Sigmoid colon (tissue), 7 donors: ENCODE results near the gene TXN2. TPM values are rescaled to one million over a fixed set of nuclear protein-coding genes. Genes with fewer than 3 reads are reported as not detected.
"Not testable (repeated sequence)": the region's sequence is repeated elsewhere in the genome, so short reads cannot be mapped to it uniquely, and the experiment has no call there.

Experiments used
- DNase-seq: peaks from one replicate; pipeline ENCODE4 v3.0.0-alpha.2; 2019
- H3K27ac ChIP-seq, 4 donors: fragments of 200-600 bp; sonication (generic); one replicate each; pipeline ENCODE4 v1.5.1; 2016 to 2019; ENCODE audit warnings: mild to moderate bottlenecking in 1 of 4
- H3K27me3 ChIP-seq, 3 donors: fragments of 200-600 bp; sonication (generic); one replicate each; pipeline ENCODE4 v1.5.1; 2019; ENCODE audit warnings: mild to moderate bottlenecking in 1 of 3
- H3K36me3 ChIP-seq, 4 donors: fragments of 200-600 bp; sonication (generic); one replicate each; pipeline ENCODE4 v1.5.1; 2016 to 2019
- H3K4me1 ChIP-seq, 4 donors: fragments of 200-600 bp; sonication (generic); one replicate each; pipeline ENCODE4 v1.5.1; 2017 to 2019
- H3K4me3 ChIP-seq, 4 donors: fragments of 200-600 bp; sonication (generic); one replicate each; pipeline ENCODE4 v1.5.1; 2017 to 2019; ENCODE audit warnings: mild to moderate bottlenecking in 2 of 4, moderate library complexity in 1 of 4
- H3K9me3 ChIP-seq, 4 donors: fragments of 200-600 bp in 3 of 4; sonication (generic) in 3 of 4; one replicate each; pipeline versions ENCODE4 v1.5.1 to v1.6.1; 2013 to 2019
- EP300 ChIP-seq, 4 donors: sonication (generic); formaldehyde crosslinking; IDR thresholded peaks; one replicate each; pipeline ENCODE4 v1.6.1; 2017; ENCODE audit warnings: antibody characterized with exemption in 4 of 4
- POLR2A ChIP-seq, 2 donors: fragments of 450-650 bp; IDR thresholded peaks; one replicate each; pipeline ENCODE4 v1.6.1; 2016; ENCODE audit warnings: antibody characterized with exemption in 2 of 2, mild to moderate bottlenecking in 2 of 2, moderate library complexity in 2 of 2
- POLR2AphosphoS5 ChIP-seq, 4 donors: sonication (generic); formaldehyde crosslinking; IDR thresholded peaks; one replicate each; pipeline ENCODE4 v1.6.1; 2017; ENCODE audit warnings: antibody characterized with exemption in 4 of 4
- WGBS, 2 donors: extraction: QIAGEN DNeasy Blood & Tissue Kit; methylation state at CpG; one replicate each; pipeline ENCODE4 v1.1.7; 2013; 5-methylcytosine and 5-hydroxymethylcytosine counted together
- intact Hi-C: fragments of 100-400 bp; cut with DNase I; formaldehyde crosslinking; loops from one replicate; pipeline ENCODE4 v1.15.1; 2023
- polyA plus RNA-seq, 3 donors: library from polyadenylated mRNA; stranded (reverse); fragments of 200-250 nt; gene quantifications; one replicate each; pipeline ENCODE4 v1.2.3, GENCODE V29; 2013
- total RNA-seq, 4 donors: library from RNA; depleted of rRNA; stranded (reverse); fragments of >200 nt; gene quantifications; one replicate each; pipeline ENCODE4 v1.1.0, GENCODE V29; 2016
- TF ChIP-seq, protein P1 (sequence below), 4 experiments: fragments of 450-650 bp in 3 of 4; fragments of 200-600 bp in 1 of 4; IDR thresholded peaks; one replicate each; pipeline ENCODE4 v1.5.1; 2016 to 2019; ENCODE audit warnings: antibody characterized with exemption in 4 of 4, mild to moderate bottlenecking in 3 of 4, moderate library complexity in 2 of 4
- donor health status: healthy with polysubstance abuse.
- donor health status: Bipolar disorder and iron deficiency.
- donor health status: healthy.

TXN2 gene
- total and polyA plus RNA-seq, 7 donors, result 43.2 to 181 (median 72.2) TPM

DNA sequence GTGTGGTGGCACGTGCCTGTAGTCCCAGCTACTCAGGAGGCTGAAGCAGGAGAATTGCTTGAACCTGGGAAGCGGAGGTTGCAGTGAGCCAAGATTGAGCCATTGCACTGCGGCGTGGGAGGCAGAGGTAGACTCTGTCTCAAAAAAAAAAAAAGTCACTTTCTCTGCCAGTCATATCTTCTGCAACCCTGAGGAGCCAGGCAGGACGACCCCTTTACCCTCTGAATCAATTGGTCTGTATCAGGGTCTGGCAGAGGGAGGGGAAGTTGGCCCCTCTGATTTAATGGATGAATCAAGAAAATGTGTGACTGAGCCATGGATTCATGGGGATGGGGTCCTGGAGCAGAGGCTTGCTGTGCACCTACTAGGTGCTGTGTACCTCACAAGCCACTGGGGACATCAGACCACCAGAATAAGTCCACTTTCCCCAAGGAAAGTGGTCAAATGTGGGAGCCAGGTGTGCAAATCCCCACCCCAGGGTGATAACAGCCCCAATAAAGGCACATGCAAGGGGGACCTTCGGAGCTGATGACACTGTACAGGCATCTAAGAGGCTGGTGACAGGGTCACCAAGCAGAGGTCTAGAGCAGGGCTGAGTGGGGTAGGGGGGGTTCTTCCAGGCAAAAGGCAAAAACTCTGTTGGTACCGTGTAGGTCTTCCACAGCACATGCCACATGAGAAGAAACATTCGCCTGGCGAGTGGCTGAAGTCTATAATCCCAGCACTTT, 29.0 kb downstream of the TXN2 start:
- Histone ChIP-seq H3K36me3 (no peaks in the 10 kb centered on the region), H3K4me1 (peaks cover 0 to 65% (median 58%) of the 10 kb centered on the region in 4 donors), H3K27me3 (no peaks in the 10 kb centered on the region), H3K4me3 (no peak overlapping the region), H3K27ac (peak overlapping the region; percentile 92 to 98 (median 96)), H3K9me3 (no peaks in the 10 kb centered on the region)
- intact Hi-C loops, result no loop called here
- no peak for DNase-seq
- WGBS, 2 donors, result 45 to 60% methylated on average over 9 of the region's 9 CpGs
- no peak for TF ChIP-seq EP300 (IDR thresholded peaks at IDR 0.05)
- no peak for TF ChIP-seq POLR2A (IDR thresholded peaks at IDR 0.05)
- TF ChIP-seq POLR2AphosphoS5 (IDR thresholded peaks at IDR 0.05), result no peak
- TF ChIP-seq, protein P1, sequence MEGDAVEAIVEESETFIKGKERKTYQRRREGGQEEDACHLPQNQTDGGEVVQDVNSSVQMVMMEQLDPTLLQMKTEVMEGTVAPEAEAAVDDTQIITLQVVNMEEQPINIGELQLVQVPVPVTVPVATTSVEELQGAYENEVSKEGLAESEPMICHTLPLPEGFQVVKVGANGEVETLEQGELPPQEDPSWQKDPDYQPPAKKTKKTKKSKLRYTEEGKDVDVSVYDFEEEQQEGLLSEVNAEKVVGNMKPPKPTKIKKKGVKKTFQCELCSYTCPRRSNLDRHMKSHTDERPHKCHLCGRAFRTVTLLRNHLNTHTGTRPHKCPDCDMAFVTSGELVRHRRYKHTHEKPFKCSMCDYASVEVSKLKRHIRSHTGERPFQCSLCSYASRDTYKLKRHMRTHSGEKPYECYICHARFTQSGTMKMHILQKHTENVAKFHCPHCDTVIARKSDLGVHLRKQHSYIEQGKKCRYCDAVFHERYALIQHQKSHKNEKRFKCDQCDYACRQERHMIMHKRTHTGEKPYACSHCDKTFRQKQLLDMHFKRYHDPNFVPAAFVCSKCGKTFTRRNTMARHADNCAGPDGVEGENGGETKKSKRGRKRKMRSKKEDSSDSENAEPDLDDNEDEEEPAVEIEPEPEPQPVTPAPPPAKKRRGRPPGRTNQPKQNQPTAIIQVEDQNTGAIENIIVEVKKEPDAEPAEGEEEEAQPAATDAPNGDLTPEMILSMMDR (IDR thresholded peaks at IDR 0.05), result no peak

DNA sequence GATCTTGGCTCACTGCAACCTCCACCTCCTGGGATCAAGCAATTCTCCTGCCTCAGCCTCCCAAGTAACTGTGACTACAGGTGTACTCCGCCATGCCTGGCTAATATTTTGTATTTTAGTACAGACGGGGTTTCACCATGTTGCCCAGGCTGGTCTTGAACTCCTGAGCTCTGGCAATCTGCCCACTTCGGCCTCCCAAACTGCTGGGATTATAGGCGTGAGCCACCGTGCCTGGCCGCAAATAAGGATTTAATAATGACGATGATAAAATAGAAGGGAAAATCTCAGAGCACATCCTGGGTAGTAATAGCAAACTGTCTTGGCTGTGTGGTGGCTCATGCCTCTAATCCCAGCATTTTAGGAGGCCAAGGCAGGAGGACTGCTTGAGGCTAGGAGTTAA, 30.5 kb downstream of the TXN2 start:
- WGBS, 2 donors, result 86 to 94% methylated on average over 7 of the region's 7 CpGs

DNA sequence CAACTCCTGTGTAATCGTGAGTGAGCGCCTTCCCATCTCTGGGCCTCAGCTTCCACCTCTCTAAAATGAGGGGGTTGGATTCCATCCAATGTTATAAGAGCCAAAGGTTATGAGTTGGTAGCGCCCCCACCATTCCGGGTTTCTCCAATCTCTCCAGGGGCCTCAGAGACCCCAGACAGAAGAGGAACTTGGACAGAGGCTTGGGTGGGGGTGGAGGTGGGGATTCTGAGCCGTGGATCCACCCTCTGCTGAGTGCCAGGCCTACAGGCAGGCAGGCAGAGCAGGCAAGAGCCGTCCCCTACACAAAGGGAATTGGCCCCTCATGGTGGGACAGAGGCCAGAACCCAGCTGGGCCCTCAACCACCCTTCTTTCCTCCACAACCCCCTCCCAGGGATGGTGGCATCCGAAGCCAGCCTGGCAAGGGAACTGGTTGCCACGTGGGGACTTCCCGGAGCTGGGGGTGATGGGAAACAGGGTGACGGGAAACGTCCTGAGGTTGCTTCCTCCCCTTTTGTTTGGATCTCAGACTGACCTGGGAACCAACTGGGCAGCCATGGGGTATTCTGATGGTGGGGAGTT, 31.8 kb downstream of the TXN2 start:
- Histone ChIP-seq H3K27me3 (no peaks in the 10 kb centered on the region), H3K36me3 (no peaks in the 10 kb centered on the region), H3K4me1 (peaks cover 0 to 59% (median 49%) of the 10 kb centered on the region in 4 donors), H3K27ac (peak overlapping the region; percentile 52 to 98 (median 74)), H3K4me3 (no peak overlapping the region), H3K9me3 (no peaks in the 10 kb centered on the region)
- 73 to 75% methylated on average over 11 of the region's 11 CpGs for WGBS, 2 donors
- intact Hi-C loops, result no loop called here
- TF ChIP-seq POLR2AphosphoS5 (IDR thresholded peaks at IDR 0.05) (peak in 2 of 4 donors; percentile 7 to 29), EP300 (IDR thresholded peaks at IDR 0.05) (no peak)
- DNase-seq, result no peak

More for the DNA sequence above, 30.5 kb downstream of the TXN2 start:
- DNase-seq, H3K4me3 ChIP-seq, H3K9me3 ChIP-seq, H3K36me3 ChIP-seq, H3K27me3 ChIP-seq, intact Hi-C loops: not testable (repeated sequence)
- Histone ChIP-seq H3K27ac (peak overlapping the region; percentile 92 to 98 (median 96)), H3K4me1 (peaks cover 0 to 60% (median 53%) of the 10 kb centered on the region in 4 donors)

DNA sequence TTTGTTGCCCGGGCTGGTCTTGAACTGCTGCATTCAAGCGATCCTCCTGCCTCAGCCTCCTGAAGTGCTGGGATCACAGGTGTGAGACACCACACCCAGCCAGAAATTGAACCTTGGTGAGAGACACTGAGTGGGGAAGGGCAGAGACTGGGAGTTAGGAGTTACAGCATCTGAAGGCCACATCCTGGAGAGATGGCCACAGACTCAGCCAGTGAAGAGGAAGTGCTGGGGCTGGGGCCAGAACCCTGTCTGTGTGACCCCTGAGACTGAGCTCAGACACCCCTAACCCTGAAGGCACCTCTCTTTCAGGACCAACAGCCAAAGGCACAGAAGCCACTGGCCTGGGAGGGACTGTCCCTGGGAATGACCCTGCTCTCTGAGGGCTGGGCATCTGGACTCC, 33.8 kb downstream of the TXN2 start:
- WGBS, 2 donors, result 86 to 95% methylated on average over 2 of the region's 2 CpGs
- intact Hi-C loops, result no loop called here
- TF ChIP-seq EP300 (IDR thresholded peaks at IDR 0.05) (no peak), POLR2AphosphoS5 (IDR thresholded peaks at IDR 0.05) (no peak), POLR2A (IDR thresholded peaks at IDR 0.05) (no peak)
- TF ChIP-seq, protein P1 (IDR thresholded peaks at IDR 0.05), result no peak

DNA sequence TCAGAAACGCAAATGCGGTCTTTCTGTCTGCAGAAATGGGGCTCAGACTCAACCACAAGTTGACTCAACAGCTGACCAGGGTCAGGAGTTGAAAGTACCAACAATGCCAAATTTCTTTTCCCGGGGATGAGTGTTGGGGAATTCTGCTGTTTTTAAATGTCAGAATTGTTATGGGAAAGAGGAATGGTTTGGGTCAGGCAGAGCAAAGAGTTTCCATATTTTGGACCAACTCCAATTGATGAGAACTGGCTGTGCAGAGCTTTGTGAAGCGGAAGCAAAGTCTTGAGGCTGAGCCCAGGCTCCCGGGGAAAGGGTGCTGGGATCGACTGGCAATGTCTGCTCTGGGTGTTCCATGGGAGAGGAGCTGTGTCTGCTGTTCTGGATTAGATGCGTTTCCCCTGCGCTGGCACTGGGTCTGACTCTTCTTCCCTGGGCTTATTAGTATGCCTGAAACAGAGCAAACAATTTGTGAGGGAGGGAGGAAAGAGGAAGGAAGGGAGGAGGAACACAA, 36.2 kb downstream of the TXN2 start:
- Histone ChIP-seq H3K27me3 (no peaks in the 10 kb centered on the region), H3K27ac (peak overlapping the region; percentile 55 to 71 (median 64)), H3K4me3 (no peak overlapping the region), H3K9me3 (no peaks in the 10 kb centered on the region), H3K4me1 (peaks cover 0 to 27% (median 22%) of the 10 kb centered on the region in 4 donors), H3K36me3 (no peaks in the 10 kb centered on the region)
- WGBS, 2 donors, result 71 to 78% methylated on average over 8 of the region's 8 CpGs
- TF ChIP-seq POLR2AphosphoS5 (IDR thresholded peaks at IDR 0.05), result peak in 3 of 4 donors; percentile 32 to 55 (median 49)
- TF ChIP-seq, protein P1 (IDR thresholded peaks at IDR 0.05), result no peak
- intact Hi-C loops, result loop anchor here (2.0 kb wide), 1 partner anchor 50 kb away; no protein-coding TSS in a partner anchor
- DNase-seq, result peak; percentile 90

More for the DNA sequence above, 33.8 kb downstream of the TXN2 start:
- Histone ChIP-seq H3K27me3 (no peaks in the 10 kb centered on the region), H3K9me3 (no peaks in the 10 kb centered on the region), H3K4me3 (no peak overlapping the region), H3K36me3 (no peaks in the 10 kb centered on the region), H3K27ac (peak overlapping the region in 1 of 4 donors; percentile 98), H3K4me1 (peaks cover 0 to 45% (median 36%) of the 10 kb centered on the region in 4 donors)
- DNase-seq, result no peak
